Activated CD4-positive, alpha-beta T cell treated with anti-CD3 and anti-CD28 coated beads, Interleukin-2, Interleukin-6, amounts not matched to agents 100 ng/mL and 50 ng/mL, durations not matched to agents 16 hours and 8 hours (primary cell): ENCODE results near the gene ETFA.
A peak's percentile ranks its signal among the peaks of the same experiment; 100 is the strongest.
"Not testable (repeated sequence)": the region's sequence is repeated elsewhere in the genome, so short reads cannot be mapped to it uniquely, and the experiment has no call there.

Experiments used
- DNase-seq: peaks from one replicate; pipeline ENCODE4 v3.0.0-alpha.2; 2020

The ETFA gene

GRCh38 chr15:76324066-76324465 is 12.8 kb upstream of the ETFA start:
- DNase-seq: no peak

- DNase-seq: no peak
These were observed 10.3 kb upstream of the ETFA start for GRCh38 chr15:76321602-76322001.

- DNase-seq: no peak
These were observed 9.9 kb upstream of the ETFA start for GRCh38 chr15:76321171-76321570.

GRCh38 chr15:76320012-76320411 is 8.7 kb upstream of the ETFA start:
- no peak for DNase-seq

GRCh38 chr15:76313731-76314130 is 2.5 kb upstream of the ETFA start:
- no peak for DNase-seq

- not testable (repeated sequence) for DNase-seq
These were observed 1.9 kb upstream of the ETFA start for GRCh38 chr15:76313175-76313567.

- DNase-seq: no peak
These were observed 1.4 kb upstream of the ETFA start for GRCh38 chr15:76312540-76313174.

GRCh38 chr15:76310475-76311099 is 682 bp downstream of the ETFA start:
- DNase-seq: peak; percentile 20

- no peak for DNase-seq
These were observed 1.5 kb downstream of the ETFA start for GRCh38 chr15:76309601-76310330.

- DNase-seq: no peak
These were observed 7.4 kb downstream of the ETFA start for GRCh38 chr15:76303909-76304308.

- DNase-seq: no peak
These were observed 11.5 kb downstream of the ETFA start for GRCh38 chr15:76299786-76300185.

GRCh38 chr15:76298986-76299385 is 12.3 kb downstream of the ETFA start:
- no peak for DNase-seq

- DNase-seq: not testable (repeated sequence)
These were observed 13.3 kb downstream of the ETFA start for GRCh38 chr15:76297951-76298350.

GRCh38 chr15:76296849-76297248 is 14.4 kb downstream of the ETFA start:
- no peak for DNase-seq

- DNase-seq: not testable (repeated sequence)
These were observed 16.8 kb downstream of the ETFA start for GRCh38 chr15:76294463-76294862.

GRCh38 chr15:76293361-76293760 is 17.9 kb downstream of the ETFA start:
- peak; percentile 21 for DNase-seq

- no peak for DNase-seq
These were observed 21.7 kb downstream of the ETFA start for GRCh38 chr15:76289582-76289981.

GRCh38 chr15:76286271-76286879 is 24.9 kb downstream of the ETFA start:
- DNase-seq: peak; percentile 56

GRCh38 chr15:76285241-76285825 is 25.9 kb downstream of the ETFA start:
- no peak for DNase-seq

GRCh38 chr15:76282465-76282864 is 28.8 kb downstream of the ETFA start:
- no peak for DNase-seq

- DNase-seq: no peak
These were observed 32.6 kb downstream of the ETFA start for GRCh38 chr15:76278651-76279050.

GRCh38 chr15:76274821-76275220 is 36.4 kb downstream of the ETFA start:
- DNase-seq: no peak

GRCh38 chr15:76274226-76274625 is 37.0 kb downstream of the ETFA start:
- no peak for DNase-seq
